GM12891 (cell line): ENCODE data around the gene GDF7.
A peak's percentile ranks its signal among the peaks of the same experiment; 100 is the strongest.

Experiments
- DNase-seq: peaks from one replicate; pipeline ENCODE4 v3.0.0; 2011; ENCODE audit warnings: low spot score; ENCODE audit not compliant: insufficient read length
- FAIRE-seq: peaks from 2 replicates; lab custom pipeline; 2011; peaks lifted over from hg19 to GRCh38; lab: Jason Lieb, UNC
- PAX5 ChIP-seq: IDR thresholded peaks from 2 replicates; pipeline ENCODE4 v1.6.1; 2011; ENCODE audit warnings: low read length, moderate library complexity, mild to moderate bottlenecking; ENCODE audit not compliant: insufficient read depth, severe bottlenecking
- POLR2A ChIP-seq: IDR thresholded peaks from 2 replicates; pipeline ENCODE4 v1.6.1; 2011; ENCODE audit warnings: low read depth, low read length, control low read depth
- POLR2AphosphoS5 ChIP-seq: IDR thresholded peaks from 2 replicates; pipeline ENCODE4 v1.6.1; 2011; ENCODE audit warnings: low read depth, low read length, control low read depth
- POU2F2 ChIP-seq: IDR thresholded peaks from 2 replicates; pipeline ENCODE4 v1.6.1; 2011; ENCODE audit warnings: low read depth, mild to moderate bottlenecking, control low read depth, low read length, moderate library complexity
- SPI1 ChIP-seq: IDR thresholded peaks from 2 replicates; pipeline ENCODE4 v1.6.1; 2011; ENCODE audit warnings: low read depth, low read length, control low read depth
- TAF1 ChIP-seq: IDR thresholded peaks from 2 replicates; pipeline ENCODE4 v1.6.1; 2011; ENCODE audit warnings: low read depth, low read length, control low read depth

The GDF7 gene

DNA sequence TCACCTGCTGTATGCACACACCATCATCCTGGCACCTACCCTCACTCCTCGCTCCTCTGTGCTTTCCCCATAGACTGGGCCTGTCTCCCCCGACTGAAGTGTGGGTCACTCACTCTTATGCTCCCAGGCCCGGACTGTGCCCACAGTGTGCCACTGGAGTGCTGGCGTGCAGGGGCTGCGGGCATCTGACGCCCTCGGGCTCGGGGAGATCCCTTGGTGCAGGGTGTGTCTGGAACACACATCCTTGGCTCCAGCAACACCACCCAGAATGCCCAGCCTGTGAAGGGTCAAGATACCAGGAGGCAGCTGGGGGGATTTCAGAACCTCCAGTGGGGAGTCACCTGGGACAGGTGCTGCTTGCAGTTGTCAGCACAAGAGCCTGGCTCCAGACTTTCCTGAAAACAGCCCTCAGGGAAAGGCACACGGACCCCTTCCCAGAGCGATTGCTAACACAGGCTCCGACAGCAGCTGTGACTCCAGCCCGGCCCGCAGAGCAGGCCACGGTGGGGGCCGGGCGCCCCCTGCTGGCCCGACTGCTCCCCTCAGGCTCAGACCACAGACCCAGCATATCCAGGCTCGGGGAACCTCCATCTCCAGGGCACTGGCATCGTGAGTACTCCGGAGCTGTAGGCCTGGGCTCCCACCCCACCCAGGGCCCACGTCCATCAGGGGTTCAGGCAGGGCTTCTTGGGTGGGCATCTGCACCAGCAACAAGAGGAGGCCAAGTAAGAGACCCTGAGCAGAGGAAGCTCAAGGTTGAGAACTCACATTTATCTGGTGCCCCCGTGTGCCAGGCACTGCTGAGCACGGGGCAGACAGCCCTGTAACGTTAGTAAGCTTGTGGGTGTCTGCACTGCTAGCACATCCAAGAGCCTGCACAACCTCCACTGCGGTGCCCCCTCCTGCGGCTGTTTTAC is 24.6 kb upstream of the GDF7 start:
- FAIRE-seq (peak; percentile 89), DNase-seq (peak; percentile 96)
- no peak for TF ChIP-seq POLR2A
- TF ChIP-seq POU2F2, result peak; percentile 21; the same call in 1 of the 2 replicates
- no peak for TF ChIP-seq SPI1
- no peak for TF ChIP-seq PAX5
- no peak for TF ChIP-seq TAF1
- no peak for TF ChIP-seq POLR2AphosphoS5

- no peak for DNase-seq
- no peak for FAIRE-seq
- TF ChIP-seq POU2F2, result no peak
- TF ChIP-seq PAX5, result no peak
- no peak for TF ChIP-seq TAF1
- TF ChIP-seq POLR2AphosphoS5, result no peak
- no peak for TF ChIP-seq SPI1
These were observed 23.9 kb upstream of the GDF7 start for GRCh38 chr2:20643060-20643459.

DNA sequence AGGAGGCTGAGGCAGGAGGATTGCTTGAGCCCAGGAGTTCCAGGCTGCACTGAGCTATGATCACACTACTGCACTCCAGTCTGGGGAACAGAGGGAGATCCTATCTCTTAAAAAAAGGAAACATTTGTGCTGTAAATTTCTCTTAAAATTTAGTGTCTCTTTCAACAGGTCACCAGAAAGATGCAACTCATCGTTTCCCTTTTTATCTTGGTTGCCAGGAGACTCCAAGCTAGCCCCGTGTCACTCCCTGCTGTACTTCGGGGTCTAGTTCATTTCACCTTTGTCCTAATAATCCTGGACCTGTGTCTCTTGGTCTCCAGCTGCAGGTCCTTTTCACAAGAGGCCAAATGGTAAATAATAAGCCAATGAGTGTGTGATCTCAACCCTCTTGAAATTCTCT is 23.1 kb upstream of the GDF7 start:
- FAIRE-seq, result no peak
- TF ChIP-seq POU2F2 (no peak), PAX5 (no peak), SPI1 (no peak), POLR2AphosphoS5 (no peak), TAF1 (no peak), POLR2A (no peak)

DNA sequence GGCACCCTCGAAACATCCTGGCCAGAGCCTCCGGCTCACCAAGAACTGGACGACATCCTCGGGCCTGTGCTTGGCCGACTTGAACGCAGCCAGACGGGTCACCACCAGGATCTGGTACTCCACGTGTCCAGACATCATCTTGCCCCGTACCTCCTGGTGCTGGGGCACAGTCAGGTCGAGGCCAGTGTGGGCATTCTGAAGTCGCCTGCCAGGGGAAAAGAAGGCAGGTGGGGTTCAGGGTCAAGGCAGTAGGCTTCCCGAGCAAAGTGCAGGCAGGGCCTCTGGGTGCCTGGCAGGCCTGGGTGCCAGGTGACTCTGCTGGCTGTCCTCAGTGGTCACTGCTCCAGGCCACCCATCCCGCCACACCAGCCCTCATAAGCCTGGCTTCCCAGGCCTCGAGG is 21.6 kb upstream of the GDF7 start:
- FAIRE-seq, result no peak
- DNase-seq, result no peak
- no peak for TF ChIP-seq TAF1
- TF ChIP-seq SPI1, result no peak
- TF ChIP-seq POLR2A, result no peak
- TF ChIP-seq POU2F2, result no peak
- no peak for TF ChIP-seq POLR2AphosphoS5
- TF ChIP-seq PAX5, result no peak

More for the DNA sequence above, 23.1 kb upstream of the GDF7 start:
- DNase-seq, result no peak

- FAIRE-seq (no peak), DNase-seq (no peak)
- TF ChIP-seq POU2F2 (no peak), POLR2A (no peak), PAX5 (no peak), POLR2AphosphoS5 (no peak), SPI1 (no peak), TAF1 (no peak)
These were observed 21.2 kb upstream of the GDF7 start for GRCh38 chr2:20645761-20646160.

- FAIRE-seq, result no peak
- no peak for DNase-seq
- no peak for TF ChIP-seq SPI1
- no peak for TF ChIP-seq POLR2AphosphoS5
- TF ChIP-seq PAX5, result no peak
- no peak for TF ChIP-seq TAF1
- no peak for TF ChIP-seq POU2F2
- no peak for TF ChIP-seq POLR2A
These were observed 20.5 kb upstream of the GDF7 start for GRCh38 chr2:20646446-20646845.

GRCh38 chr2:20647211-20647610 is 19.7 kb upstream of the GDF7 start:
- FAIRE-seq, result no peak
- TF ChIP-seq SPI1 (no peak), POLR2AphosphoS5 (no peak), POU2F2 (no peak), POLR2A (no peak), PAX5 (no peak), TAF1 (no peak)

GRCh38 chr2:20647738-20648137 is 19.2 kb upstream of the GDF7 start:
- FAIRE-seq, result no peak
- TF ChIP-seq POLR2A (no peak), TAF1 (no peak), POLR2AphosphoS5 (no peak), SPI1 (no peak), POU2F2 (no peak), PAX5 (no peak)
- DNase-seq, result no peak

More at GRCh38 chr2:20647211-20647610, 19.7 kb upstream of the GDF7 start:
- no peak for DNase-seq

DNA sequence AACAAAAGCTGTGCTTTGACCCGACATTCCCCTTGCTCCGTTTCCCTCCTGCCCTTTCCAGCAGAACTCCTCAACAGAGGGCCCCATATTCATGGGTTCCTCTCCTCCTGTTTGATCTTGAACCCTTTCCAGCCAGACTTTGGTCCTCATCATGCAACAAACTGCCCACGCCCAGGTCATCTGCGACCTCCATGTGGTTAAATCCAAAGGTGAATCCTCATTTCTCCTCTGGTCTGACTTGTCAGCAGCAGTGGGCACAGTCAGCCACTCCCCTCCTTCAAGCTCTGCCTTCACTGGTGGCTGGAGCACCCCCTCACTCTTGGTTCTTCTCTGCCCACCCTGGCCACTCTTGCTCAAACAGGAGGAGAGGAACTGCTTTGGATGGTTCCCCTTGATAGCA is 18.7 kb upstream of the GDF7 start:
- no peak for TF ChIP-seq TAF1
- DNase-seq (no peak), FAIRE-seq (no peak)

DNA sequence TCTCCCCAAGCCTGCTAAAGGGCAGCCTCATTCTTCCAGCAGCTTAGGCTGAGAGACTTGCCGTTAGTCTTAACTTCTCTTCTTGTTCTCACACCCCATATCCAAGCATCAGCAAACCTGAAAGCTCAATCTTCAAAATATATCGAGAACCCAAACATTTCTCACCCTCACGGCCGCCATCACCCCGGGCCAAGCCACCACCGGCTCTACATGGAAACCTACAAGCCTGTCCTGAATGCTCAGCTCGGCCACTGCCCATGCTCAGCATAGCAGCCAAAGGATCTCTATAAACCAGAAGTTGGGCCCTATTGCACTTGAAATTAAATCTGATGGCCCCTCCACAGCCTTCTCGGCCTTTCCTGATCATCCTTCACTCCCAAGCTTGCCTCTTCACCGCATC is 18.1 kb upstream of the GDF7 start:
- TF ChIP-seq SPI1, result no peak
- TF ChIP-seq POLR2A, result no peak
- TF ChIP-seq POU2F2, result no peak
- no peak for TF ChIP-seq PAX5
- no peak for TF ChIP-seq TAF1
- TF ChIP-seq POLR2AphosphoS5, result no peak
- DNase-seq, result no peak
- FAIRE-seq, result no peak

- FAIRE-seq, result no peak
- DNase-seq, result no peak
- TF ChIP-seq POLR2A (no peak), POLR2AphosphoS5 (no peak), SPI1 (no peak), POU2F2 (no peak), PAX5 (no peak), TAF1 (no peak)
These were observed 17.4 kb upstream of the GDF7 start for GRCh38 chr2:20649576-20649975.
